ENCODE measurements around the gene SPTBN2. TPM values are rescaled to one million over a fixed set of nuclear protein-coding genes. Genes with fewer than 3 reads are reported as not detected.
A peak's percentile ranks its signal among the peaks of the same experiment; 100 is the strongest.

The SPTBN2 gene
- total and polyA plus RNA-seq, 2 experiments from 2014 or later: 0.22 TPM; not detected in 1

GRCh38 chr11:66639066-66639813 is 89.8 kb downstream of the SPTBN2 start:
- peak overlapping the region; percentile 100 for H3K4me2 ChIP-seq (ENCODE audit: unreplicated experiment)
- no peaks in the 10 kb centered on the region for H3K27me3 ChIP-seq (replicated peaks; ENCODE audit: insufficient read depth)
- no peaks in the 10 kb centered on the region for H3K9me2 ChIP-seq (ENCODE audit: insufficient read depth)
- H3K4me1 ChIP-seq (ENCODE audit: insufficient read depth): peaks cover 44% of the 10 kb centered on the region
- peak overlapping the region; percentile 87 for H3K4me3 ChIP-seq
- peak; percentile 80 for DNase-seq
- no peaks in the 10 kb centered on the region for H3K9me3 ChIP-seq (ENCODE audit: low read depth)
- peaks cover 62% of the 10 kb centered on the region for H3F3A ChIP-seq (ENCODE audit: insufficient read depth)
- peak overlapping the region; percentile 15; the same call in 1 of the 2 replicates for H2AFZ ChIP-seq
- H4K20me1 ChIP-seq (ENCODE audit: insufficient read depth): peaks cover 41% of the 10 kb centered on the region
- H3K79me2 ChIP-seq (ENCODE audit: insufficient read depth): peaks cover 96% of the 10 kb centered on the region
- in situ Hi-C loops (cut with MboI): no loop called here
- H3K9ac ChIP-seq: peak overlapping the region; percentile 94
- TF ChIP-seq EZH2phosphoT487 (IDR thresholded peaks at IDR 0.05; ENCODE audit: insufficient read depth, low read depth) (no peak), EZH2 (IDR thresholded peaks at IDR 0.05; ENCODE audit: insufficient read depth, poor library complexity, severe bottlenecking) (no peak)
- H3K36me3 ChIP-seq (ENCODE audit: low read depth): peaks cover 36% of the 10 kb centered on the region
- 2 to 3% methylated on average over 27 of the region's 27 CpGs for WGBS, 2 experiments (ENCODE audit: low coverage in 1 of 2, low lambda C conversion rate in 2 of 2, missing lambda C conversion rate in 2 of 2)
- peak overlapping the region; percentile 88 for H3K27ac ChIP-seq

GRCh38 chr11:66638177-66639065 is 90.6 kb downstream of the SPTBN2 start, which contains the start of gene RBM4:
RBM4 (plus strand) TSS chr11:66638703; CDS start chr11:66639712, 1,009 bp downstream.
- peak; percentile 100 for DNase-seq
- peak within 1 kb of the TSS; percentile 94 for H3K9ac ChIP-seq
- WGBS, 2 experiments (ENCODE audit: low coverage in 1 of 2, low lambda C conversion rate in 2 of 2, missing lambda C conversion rate in 2 of 2): 1 to 2% methylated on average over 63 of the region's 63 CpGs
- peak within 1 kb of the TSS; percentile 88 for H3K27ac ChIP-seq
- H3K4me1 ChIP-seq (ENCODE audit: insufficient read depth): peaks cover 44% of the 10 kb centered on the region
- TF ChIP-seq EZH2 (IDR thresholded peaks at IDR 0.05; ENCODE audit: insufficient read depth, poor library complexity, severe bottlenecking) (no peak), EZH2phosphoT487 (IDR thresholded peaks at IDR 0.05; ENCODE audit: insufficient read depth, low read depth) (no peak)
- peak within 1 kb of the TSS; percentile 64 for H2AFZ ChIP-seq
- H3K9me2 ChIP-seq (ENCODE audit: insufficient read depth): no peaks in the 10 kb centered on the region
- peaks cover 41% of the 10 kb centered on the region for H4K20me1 ChIP-seq (ENCODE audit: insufficient read depth)
- H3K27me3 ChIP-seq (replicated peaks; ENCODE audit: insufficient read depth): no peaks in the 10 kb centered on the region
- H3K4me3 ChIP-seq: peak within 1 kb of the TSS; percentile 87
- peaks cover 27% of the 10 kb centered on the region for H3K36me3 ChIP-seq (ENCODE audit: low read depth)
- in situ Hi-C loops (cut with MboI): no loop called here
- peak within 1 kb of the TSS; percentile 100 for H3K4me2 ChIP-seq (ENCODE audit: unreplicated experiment)
- H3K79me2 ChIP-seq (ENCODE audit: insufficient read depth): peaks cover 96% of the 10 kb centered on the region
- no peaks in the 10 kb centered on the region for H3K9me3 ChIP-seq (ENCODE audit: low read depth)
- H3F3A ChIP-seq (ENCODE audit: insufficient read depth): peaks cover 64% of the 10 kb centered on the region

GRCh38 chr11:66637557-66638176 is 91.3 kb downstream of the SPTBN2 start:
- Histone ChIP-seq H2AFZ (peak overlapping the region; percentile 64), H3K36me3 (ENCODE audit: low read depth) (peaks cover 24% of the 10 kb centered on the region), H3K4me3 (peak overlapping the region; percentile 67), H3K9ac (peak overlapping the region; percentile 78), H3K4me1 (ENCODE audit: insufficient read depth) (peaks cover 40% of the 10 kb centered on the region), H3K79me2 (ENCODE audit: insufficient read depth) (peaks cover 96% of the 10 kb centered on the region), H3K27me3 (replicated peaks; ENCODE audit: insufficient read depth) (no peaks in the 10 kb centered on the region), H3K27ac (peak overlapping the region; percentile 82), H3K9me3 (ENCODE audit: low read depth) (no peaks in the 10 kb centered on the region), H3K9me2 (ENCODE audit: insufficient read depth) (no peaks in the 10 kb centered on the region), H4K20me1 (ENCODE audit: insufficient read depth) (peaks cover 33% of the 10 kb centered on the region), H3F3A (ENCODE audit: insufficient read depth) (peaks cover 64% of the 10 kb centered on the region), H3K4me2 (ENCODE audit: unreplicated experiment) (peak overlapping the region; percentile 73)
- in situ Hi-C loops (cut with MboI): no loop called here
- WGBS, 2 experiments (ENCODE audit: low coverage in 1 of 2, low lambda C conversion rate in 2 of 2, missing lambda C conversion rate in 2 of 2): 33% methylated on average over 12 of the region's 12 CpGs
- TF ChIP-seq EZH2phosphoT487 (IDR thresholded peaks at IDR 0.05; ENCODE audit: insufficient read depth, low read depth) (no peak), EZH2 (IDR thresholded peaks at IDR 0.05; ENCODE audit: insufficient read depth, poor library complexity, severe bottlenecking) (no peak)
- peak; percentile 47 for DNase-seq

- H3K27ac ChIP-seq: peak overlapping the region; percentile 82
- H3F3A ChIP-seq (ENCODE audit: insufficient read depth): peaks cover 62% of the 10 kb centered on the region
- H4K20me1 ChIP-seq (ENCODE audit: insufficient read depth): peaks cover 27% of the 10 kb centered on the region
Measured at GRCh38 chr11:66636411-66636810, 92.6 kb downstream of the SPTBN2 start.

More at GRCh38 chr11:66636411-66636810, 92.6 kb downstream of the SPTBN2 start:
- Histone ChIP-seq H3K9me2 (ENCODE audit: insufficient read depth) (no peaks in the 10 kb centered on the region), H3K9ac (no peak overlapping the region), H3K4me1 (ENCODE audit: insufficient read depth) (peaks cover 28% of the 10 kb centered on the region), H2AFZ (no peak overlapping the region), H3K4me2 (ENCODE audit: unreplicated experiment) (no peak overlapping the region), H3K79me2 (ENCODE audit: insufficient read depth) (peaks cover 96% of the 10 kb centered on the region), H3K36me3 (ENCODE audit: low read depth) (peaks cover 16% of the 10 kb centered on the region; the same call in 1 of the 2 replicates), H3K27me3 (replicated peaks; ENCODE audit: insufficient read depth) (no peaks in the 10 kb centered on the region), H3K9me3 (ENCODE audit: low read depth) (no peaks in the 10 kb centered on the region), H3K4me3 (no peak overlapping the region)
- DNase-seq: no peak
- in situ Hi-C loops (cut with MboI): no loop called here
- 81 to 82% methylated on average over 3 of the region's 3 CpGs for WGBS, 2 experiments (ENCODE audit: low coverage in 1 of 2, low lambda C conversion rate in 2 of 2, missing lambda C conversion rate in 2 of 2)
- TF ChIP-seq EZH2 (IDR thresholded peaks at IDR 0.05; ENCODE audit: insufficient read depth, poor library complexity, severe bottlenecking) (no peak), EZH2phosphoT487 (IDR thresholded peaks at IDR 0.05; ENCODE audit: insufficient read depth, low read depth) (no peak)

Small RNAs within 50 kb of the gene (small RNA-seq; reads per million reads assigned to genes)
- not detected for gene RN7SL12P (ENCODE audit: low read depth, low replicate concordance)

Other genes with a start within 250 kb of the SPTBN2 start
- 50.8 and 64.1 TPM in 2 replicates for gene DPP3, start 248.8 kb downstream of the SPTBN2 start, total RNA-seq (2014; rRNA removed; shearing (Covaris generic))
- 33.5 and 34.7 TPM in 2 replicates for gene DPP3, start 248.8 kb downstream of the SPTBN2 start, polyA plus RNA-seq (2016; fragmentation: Nextera tagmentation; extraction: Ambion mirVana)
- gene BBS1, start 218.6 kb downstream of the SPTBN2 start, total RNA-seq (2014; rRNA removed; shearing (Covaris generic)): 39.1 and 58.8 TPM in 2 replicates
- gene BBS1, start 218.6 kb downstream of the SPTBN2 start, polyA plus RNA-seq (2016; fragmentation: Nextera tagmentation; extraction: Ambion mirVana): 20.2 and 23.0 TPM in 2 replicates
- gene ZDHHC24, start 183.2 kb downstream of the SPTBN2 start, total RNA-seq (2014; rRNA removed; shearing (Covaris generic)): 20.8 and 27.3 TPM in 2 replicates
- gene ZDHHC24, start 183.2 kb downstream of the SPTBN2 start, polyA plus RNA-seq (2016; fragmentation: Nextera tagmentation; extraction: Ambion mirVana): 22.3 and 23.5 TPM in 2 replicates
- not detected in 2 replicates for gene ACTN3, start 182.3 kb downstream of the SPTBN2 start, total RNA-seq (2014; rRNA removed; shearing (Covaris generic))
- not detected in 2 replicates for gene ACTN3, start 182.3 kb downstream of the SPTBN2 start, polyA plus RNA-seq (2016; fragmentation: Nextera tagmentation; extraction: Ambion mirVana)
- gene CTSF, start 160.6 kb downstream of the SPTBN2 start, total RNA-seq (2014; rRNA removed; shearing (Covaris generic)): 67.7 and 72.6 TPM in 2 replicates
- 53.6 and 59.2 TPM in 2 replicates for gene CTSF, start 160.6 kb downstream of the SPTBN2 start, polyA plus RNA-seq (2016; fragmentation: Nextera tagmentation; extraction: Ambion mirVana)
- gene CCDC87, start 136.2 kb downstream of the SPTBN2 start, total RNA-seq (2014; rRNA removed; shearing (Covaris generic)): 0.11 and 0.13 TPM in 2 replicates
- gene CCDC87, start 136.2 kb downstream of the SPTBN2 start, polyA plus RNA-seq (2016; fragmentation: Nextera tagmentation; extraction: Ambion mirVana): 0.39 and 0.40 TPM in 2 replicates
- 28.0 and 29.5 TPM in 2 replicates for gene CCS, start 136.0 kb downstream of the SPTBN2 start, total RNA-seq (2014; rRNA removed; shearing (Covaris generic))
- gene CCS, start 136.0 kb downstream of the SPTBN2 start, polyA plus RNA-seq (2016; fragmentation: Nextera tagmentation; extraction: Ambion mirVana): 44.1 and 44.2 TPM in 2 replicates
- 23.5 and 28.4 TPM in 2 replicates for gene RBM14, start 112.6 kb downstream of the SPTBN2 start, total RNA-seq (2014; rRNA removed; shearing (Covaris generic))
- 40.6 and 42.6 TPM in 2 replicates for gene RBM14, start 112.6 kb downstream of the SPTBN2 start, polyA plus RNA-seq (2016; fragmentation: Nextera tagmentation; extraction: Ambion mirVana)
- 79.0 and 81.4 TPM in 2 replicates for gene RBM4, start 90.5 kb downstream of the SPTBN2 start, total RNA-seq (2014; rRNA removed; shearing (Covaris generic))
- gene RBM4, start 90.5 kb downstream of the SPTBN2 start, polyA plus RNA-seq (2016; fragmentation: Nextera tagmentation; extraction: Ambion mirVana): 121 and 125 TPM in 2 replicates
- 18.5 and 22.9 TPM in 2 replicates for gene RBM4B, start 51.3 kb downstream of the SPTBN2 start, total RNA-seq (2014; rRNA removed; shearing (Covaris generic))
- 23.2 and 23.4 TPM in 2 replicates for gene RBM4B, start 51.3 kb downstream of the SPTBN2 start, polyA plus RNA-seq (2016; fragmentation: Nextera tagmentation; extraction: Ambion mirVana)
- 10.0 and 19.2 TPM in 2 replicates for gene RCE1, start 114.2 kb upstream of the SPTBN2 start, total RNA-seq (2014; rRNA removed; shearing (Covaris generic))
- 15.9 and 16.6 TPM in 2 replicates for gene RCE1, start 114.2 kb upstream of the SPTBN2 start, polyA plus RNA-seq (2016; fragmentation: Nextera tagmentation; extraction: Ambion mirVana)
- 38.3 and 42.2 TPM in 2 replicates for gene LRFN4, start 127.8 kb upstream of the SPTBN2 start, total RNA-seq (2014; rRNA removed; shearing (Covaris generic))
- gene LRFN4, start 127.8 kb upstream of the SPTBN2 start, polyA plus RNA-seq (2016; fragmentation: Nextera tagmentation; extraction: Ambion mirVana): 5.4 and 5.9 TPM in 2 replicates
- 16.4 and 23.1 TPM in 2 replicates for gene PC, start 229.2 kb upstream of the SPTBN2 start, total RNA-seq (2014; rRNA removed; shearing (Covaris generic))
- gene PC, start 229.2 kb upstream of the SPTBN2 start, polyA plus RNA-seq (2016; fragmentation: Nextera tagmentation; extraction: Ambion mirVana): 16.6 and 17.7 TPM in 2 replicates
- not detected in 2 replicates for gene C11orf86, start 246.1 kb upstream of the SPTBN2 start, total RNA-seq (2014; rRNA removed; shearing (Covaris generic))
- gene C11orf86, start 246.1 kb upstream of the SPTBN2 start, polyA plus RNA-seq (2016; fragmentation: Nextera tagmentation; extraction: Ambion mirVana): not detected in 2 replicates